K562 (cell line): ENCODE measurements around the gene ABCA7. TPM values are rescaled to one million over a fixed set of nuclear protein-coding genes. Genes with fewer than 3 reads are reported as not detected.

ENCODE experiments used
- BRD4 ChIP-seq: fragments of 200-600 bp; sonication (generic); IDR thresholded peaks from 2 replicates; pipeline ENCODE4 v1.6.1; 2017; ENCODE audit warnings: inconsistent platforms
- DIDO1 ChIP-seq: fragments of 450-650 bp; IDR thresholded peaks from 2 replicates; pipeline ENCODE4 v1.6.1; 2016; ENCODE audit warnings: low read depth, missing biosample characterization, missing genetic modification characterization
- DMBX1 ChIP-seq: fragments of 250-450 bp; sonication (Bioruptor Pico); IDR thresholded peaks from 2 replicates; pipeline ENCODE4 v1.8.0; 2022; ENCODE audit warnings: inconsistent platforms, mild to moderate bottlenecking, moderate library complexity, borderline replicate concordance
- HMG20A ChIP-seq: fragments of 450-650 bp; formaldehyde crosslinking; conservative IDR thresholded peaks from 2 replicates; pipeline ENCODE4 v1.4.0; 2020; ENCODE audit warnings: mild to moderate bottlenecking, mixed read lengths
- NEUROD1 ChIP-seq: fragments of 150-350 bp; IDR thresholded peaks from 2 replicates; pipeline ENCODE4 v1.6.1; 2014; ENCODE audit warnings: borderline replicate concordance, low read length, low read depth; ENCODE audit not compliant: partially characterized antibody
- PHF20 ChIP-seq: fragments of 450-650 bp; IDR thresholded peaks from 2 replicates; pipeline ENCODE4 v1.6.1; 2018; ENCODE audit not compliant: partially characterized antibody
- PHF8 ChIP-seq: fragments of 200-600 bp; sonication (generic); IDR thresholded peaks from 2 replicates; pipeline ENCODE4 v1.6.1; 2012; ENCODE audit warnings: mixed run types, mild to moderate bottlenecking, inconsistent platforms, low read length, moderate library complexity, borderline replicate concordance
- RBM34 ChIP-seq: fragments of 200-400 bp; formaldehyde crosslinking; IDR thresholded peaks from 2 replicates; pipeline ENCODE4 v1.6.1; 2018; ENCODE audit warnings: low read length, borderline replicate concordance; ENCODE audit not compliant: insufficient read depth
- TAF1 ChIP-seq: IDR thresholded peaks from 2 replicates; pipeline ENCODE4 v1.6.1; 2011; ENCODE audit warnings: mild to moderate bottlenecking, low read length, moderate library complexity; ENCODE audit not compliant: insufficient read depth, control insufficient read depth, severe bottlenecking; ENCODE audit errors: extremely low read depth
- polyA plus RNA-seq, 8 experiments: library from polyadenylated mRNA; depleted of rRNA in 4 of 8; stranded (reverse) in 5 of 8; unstranded in 3 of 8; fragments of >200 nt; fragmentation: Nextera tagmentation in 2 of 8; fragmentation: Illumina TruSeq in 1 of 8; extraction: Ambion mirVana in 2 of 8; extraction: Trizol in 1 of 8; gene quantifications; 2 replicates each; pipeline versions ENCODE4 v1.2.1 to v1.2.3, GENCODE V29; 2011 to 2014; ENCODE audit warnings: inconsistent platforms in 1 of 8, missing spikeins in 1 of 8
- total RNA-seq, 7 experiments: library from RNA; depleted of rRNA in 6 of 7; stranded (reverse); fragments of >200 nt in 6 of 7; fragmentation: Illumina TruSeq in 2 of 7; extraction: Trizol in 2 of 7; gene quantifications; 2 replicates each; pipeline versions ENCODE4 v1.2.1 to v1.2.3, GENCODE V29; 2011 to 2021; ENCODE audit warnings: low replicate concordance in 1 of 7
- TF ChIP-seq, protein P1 (sequence below): fragments of 450-650 bp; IDR thresholded peaks from 2 replicates; pipeline ENCODE4 v1.6.1; 2016; ENCODE audit warnings: borderline replicate concordance
- TF ChIP-seq, protein P2 (sequence below): IDR thresholded peaks from 2 replicates; pipeline ENCODE4 v1.6.1; 2012; ENCODE audit warnings: low read depth, low read length, improper control_type of control experiment, borderline replicate concordance
- TF ChIP-seq, protein P3 (sequence below), 2 experiments: fragments of 450-650 bp; formaldehyde crosslinking in 1 of 2; IDR thresholded peaks; 2 replicates each; pipeline versions ENCODE4 v1.4.0 to v1.6.1; 2014 to 2020; ENCODE audit warnings: mild to moderate bottlenecking in 2 of 2, borderline replicate concordance in 1 of 2, low read depth in 1 of 2

ABCA7 gene
- total and polyA plus RNA-seq, 9 of the 15 experiments (the other 6 are each of a cell fraction or from before 2014, with no cell fraction given) = 2.3 to 96.1 (median 31.2) TPM

GRCh38 chr19:1039646-1040475 lies at the start of gene ABCA7 (continued):
- TF ChIP-seq NEUROD1 (peak; percentile 87), PHF20 (no peak), BRD4 (no peak), PHF8 (peak; percentile 51; the same call in 1 of the 2 replicates), RBM34 (no peak), DMBX1 (no peak), DIDO1 (tag) (no peak), TAF1 (peak; percentile 51), HMG20A (CRISPR knock-in tag) (no peak)
- TF ChIP-seq, protein P1, sequence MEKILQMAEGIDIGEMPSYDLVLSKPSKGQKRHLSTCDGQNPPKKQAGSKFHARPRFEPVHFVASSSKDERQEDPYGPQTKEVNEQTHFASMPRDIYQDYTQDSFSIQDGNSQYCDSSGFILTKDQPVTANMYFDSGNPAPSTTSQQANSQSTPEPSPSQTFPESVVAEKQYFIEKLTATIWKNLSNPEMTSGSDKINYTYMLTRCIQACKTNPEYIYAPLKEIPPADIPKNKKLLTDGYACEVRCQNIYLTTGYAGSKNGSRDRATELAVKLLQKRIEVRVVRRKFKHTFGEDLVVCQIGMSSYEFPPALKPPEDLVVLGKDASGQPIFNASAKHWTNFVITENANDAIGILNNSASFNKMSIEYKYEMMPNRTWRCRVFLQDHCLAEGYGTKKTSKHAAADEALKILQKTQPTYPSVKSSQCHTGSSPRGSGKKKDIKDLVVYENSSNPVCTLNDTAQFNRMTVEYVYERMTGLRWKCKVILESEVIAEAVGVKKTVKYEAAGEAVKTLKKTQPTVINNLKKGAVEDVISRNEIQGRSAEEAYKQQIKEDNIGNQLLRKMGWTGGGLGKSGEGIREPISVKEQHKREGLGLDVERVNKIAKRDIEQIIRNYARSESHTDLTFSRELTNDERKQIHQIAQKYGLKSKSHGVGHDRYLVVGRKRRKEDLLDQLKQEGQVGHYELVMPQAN = 0 out of 2 replicates have a peak, but pooled peaks have one; percentile 44
- TF ChIP-seq, protein P2, sequence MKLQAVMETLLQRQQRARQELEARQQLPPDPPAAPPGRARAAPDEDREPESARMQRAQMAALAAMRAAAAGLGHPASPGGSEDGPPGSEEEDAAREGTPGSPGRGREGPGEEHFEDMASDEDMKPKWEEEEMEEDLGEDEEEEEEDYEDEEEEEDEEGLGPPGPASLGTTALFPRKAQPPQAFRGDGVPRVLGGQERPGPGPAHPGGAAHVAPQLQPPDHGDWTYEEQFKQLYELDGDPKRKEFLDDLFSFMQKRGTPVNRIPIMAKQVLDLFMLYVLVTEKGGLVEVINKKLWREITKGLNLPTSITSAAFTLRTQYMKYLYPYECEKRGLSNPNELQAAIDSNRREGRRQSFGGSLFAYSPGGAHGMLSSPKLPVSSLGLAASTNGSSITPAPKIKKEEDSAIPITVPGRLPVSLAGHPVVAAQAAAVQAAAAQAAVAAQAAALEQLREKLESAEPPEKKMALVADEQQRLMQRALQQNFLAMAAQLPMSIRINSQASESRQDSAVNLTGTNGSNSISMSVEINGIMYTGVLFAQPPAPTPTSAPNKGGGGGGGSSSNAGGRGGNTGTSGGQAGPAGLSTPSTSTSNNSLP = no peak
- TF ChIP-seq, protein P3, sequence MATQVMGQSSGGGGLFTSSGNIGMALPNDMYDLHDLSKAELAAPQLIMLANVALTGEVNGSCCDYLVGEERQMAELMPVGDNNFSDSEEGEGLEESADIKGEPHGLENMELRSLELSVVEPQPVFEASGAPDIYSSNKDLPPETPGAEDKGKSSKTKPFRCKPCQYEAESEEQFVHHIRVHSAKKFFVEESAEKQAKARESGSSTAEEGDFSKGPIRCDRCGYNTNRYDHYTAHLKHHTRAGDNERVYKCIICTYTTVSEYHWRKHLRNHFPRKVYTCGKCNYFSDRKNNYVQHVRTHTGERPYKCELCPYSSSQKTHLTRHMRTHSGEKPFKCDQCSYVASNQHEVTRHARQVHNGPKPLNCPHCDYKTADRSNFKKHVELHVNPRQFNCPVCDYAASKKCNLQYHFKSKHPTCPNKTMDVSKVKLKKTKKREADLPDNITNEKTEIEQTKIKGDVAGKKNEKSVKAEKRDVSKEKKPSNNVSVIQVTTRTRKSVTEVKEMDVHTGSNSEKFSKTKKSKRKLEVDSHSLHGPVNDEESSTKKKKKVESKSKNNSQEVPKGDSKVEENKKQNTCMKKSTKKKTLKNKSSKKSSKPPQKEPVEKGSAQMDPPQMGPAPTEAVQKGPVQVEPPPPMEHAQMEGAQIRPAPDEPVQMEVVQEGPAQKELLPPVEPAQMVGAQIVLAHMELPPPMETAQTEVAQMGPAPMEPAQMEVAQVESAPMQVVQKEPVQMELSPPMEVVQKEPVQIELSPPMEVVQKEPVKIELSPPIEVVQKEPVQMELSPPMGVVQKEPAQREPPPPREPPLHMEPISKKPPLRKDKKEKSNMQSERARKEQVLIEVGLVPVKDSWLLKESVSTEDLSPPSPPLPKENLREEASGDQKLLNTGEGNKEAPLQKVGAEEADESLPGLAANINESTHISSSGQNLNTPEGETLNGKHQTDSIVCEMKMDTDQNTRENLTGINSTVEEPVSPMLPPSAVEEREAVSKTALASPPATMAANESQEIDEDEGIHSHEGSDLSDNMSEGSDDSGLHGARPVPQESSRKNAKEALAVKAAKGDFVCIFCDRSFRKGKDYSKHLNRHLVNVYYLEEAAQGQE (IDR thresholded peaks at IDR 0.05; ENCODE audit: borderline replicate concordance) = no peak
- TF ChIP-seq, protein P3 (CRISPR knock-in tag; IDR thresholded peaks at IDR 0.05; ENCODE audit: low read depth) = 0 out of 2 replicates have a peak, but pooled peaks have one; percentile 14
